Neural cell (in vitro differentiated cells): ENCODE measurements around the gene IKZF2. TPM values are rescaled to one million over a fixed set of nuclear protein-coding genes. Genes with fewer than 3 reads are reported as not detected.

Source experiments
- H2AFZ ChIP-seq: fragments of 200-600, 300-800 bp; sonication (generic), shearing (Covaris generic); 2 replicates; pipeline ENCODE4 v1.6.0; 2014; ENCODE audit warnings: low read depth, mild to moderate bottlenecking, antibody characterized with exemption, low read length, moderate library complexity
- H3F3A ChIP-seq: fragments of 200-600 bp; shearing (Covaris generic); 2 replicates; pipeline ENCODE4 v1.6.1; 2016; ENCODE audit warnings: mild to moderate bottlenecking, moderate library complexity, mixed read lengths, antibody characterized with exemption, low read length; ENCODE audit not compliant: insufficient read depth, poor library complexity, severe bottlenecking
- H3K27ac ChIP-seq: fragments of 200-600, 300-800 bp; sonication (generic), shearing (Covaris generic); 2 replicates; pipeline ENCODE4 v1.5.1; 2014; ENCODE audit warnings: mild to moderate bottlenecking, low read length, moderate library complexity
- H3K27me3 ChIP-seq: fragments of 300-800, 200-600 bp; sonication (generic), shearing (Covaris generic); 2 replicates; pipeline ENCODE4 v1.6.0; 2014; ENCODE audit warnings: mild to moderate bottlenecking, low read depth, low read length, moderate library complexity; ENCODE audit not compliant: insufficient read depth
- H3K36me3 ChIP-seq: fragments of 300-800, 200-600 bp; sonication (generic), shearing (Covaris generic); 2 replicates; pipeline ENCODE4 v1.5.1; 2014; ENCODE audit warnings: mild to moderate bottlenecking, antibody characterized with exemption, low read length, moderate library complexity; ENCODE audit not compliant: insufficient read depth
- H3K4me2 ChIP-seq: fragments of 300-800, 200-600 bp; sonication (generic), shearing (Covaris generic); 2 replicates; pipeline ENCODE4 v1.6.0; 2014; ENCODE audit warnings: mild to moderate bottlenecking, low read length
- H3K4me3 ChIP-seq: fragments of 300-800, 200-600 bp; sonication (generic), shearing (Covaris generic); 2 replicates; pipeline ENCODE4 v1.5.1; 2014; ENCODE audit warnings: mild to moderate bottlenecking, low read length, moderate library complexity
- H3K79me2 ChIP-seq: fragments of 200-600 bp; shearing (Covaris generic); replicated peaks from 2 replicates; pipeline ENCODE4 v1.6.0; 2014; ENCODE audit warnings: mild to moderate bottlenecking, low read length, moderate library complexity; ENCODE audit not compliant: insufficient read depth
- H3K9ac ChIP-seq: fragments of 300-800, 200-600 bp; sonication (generic), shearing (Covaris generic); 2 replicates; pipeline ENCODE4 v1.6.1; 2016; ENCODE audit warnings: mild to moderate bottlenecking, low read length, mixed read lengths
- H3K9me2 ChIP-seq: fragments of 200-600 bp; shearing (Covaris generic); 2 replicates; pipeline ENCODE4 v1.6.1; 2016; ENCODE audit warnings: mild to moderate bottlenecking, low read length, mixed read lengths; ENCODE audit not compliant: insufficient read depth
- H3K9me3 ChIP-seq: fragments of 200-600, 300-800 bp; sonication (generic), shearing (Covaris generic); 2 replicates; pipeline ENCODE4 v1.6.1; 2016; ENCODE audit warnings: mild to moderate bottlenecking, mixed run types, low read length, moderate library complexity, mixed read lengths
- H4K20me1 ChIP-seq: fragments of 200-600 bp; shearing (Covaris generic); 2 replicates; pipeline ENCODE4 v1.6.1; 2016; ENCODE audit warnings: mild to moderate bottlenecking, mixed run types; ENCODE audit not compliant: insufficient read depth
- CTCF ChIP-seq: fragments of 450-650 bp; IDR thresholded peaks from 2 replicates; pipeline ENCODE4 v1.5.1; 2014; ENCODE audit warnings: antibody characterized with exemption, mild to moderate bottlenecking, moderate library complexity; ENCODE audit not compliant: poor library complexity, severe bottlenecking
- EP300 ChIP-seq: fragments of 450-650 bp; conservative IDR thresholded peaks from 2 replicates; pipeline ENCODE4 v1.6.1; 2014; ENCODE audit warnings: antibody characterized with exemption, mild to moderate bottlenecking, moderate library complexity; ENCODE audit not compliant: poor library complexity, severe bottlenecking
- EZH2 ChIP-seq: fragments of 200-600, 300-800 bp; shearing (Covaris generic), sonication (generic); IDR thresholded peaks from 2 replicates; pipeline ENCODE4 v1.6.1; 2014; ENCODE audit warnings: antibody characterized with exemption, low read length, borderline replicate concordance, mild to moderate bottlenecking; ENCODE audit not compliant: insufficient read depth, poor library complexity, severe bottlenecking
- MXI1 ChIP-seq: fragments of 450-650 bp; conservative IDR thresholded peaks from 2 replicates; pipeline ENCODE4 v1.6.1; 2014; ENCODE audit warnings: antibody characterized with exemption, mild to moderate bottlenecking; ENCODE audit not compliant: poor library complexity, severe bottlenecking
- POLR2AphosphoS5 ChIP-seq: IDR thresholded peaks from 2 replicates; pipeline ENCODE4 v1.6.1; 2012
- RAD21 ChIP-seq: fragments of 450-650 bp; conservative IDR thresholded peaks from 2 replicates; pipeline ENCODE4 v1.6.1; 2014; ENCODE audit warnings: antibody characterized with exemption, mild to moderate bottlenecking, moderate library complexity
- SMC3 ChIP-seq: fragments of 450-650 bp; conservative IDR thresholded peaks from 2 replicates; pipeline ENCODE4 v1.6.1; 2014; ENCODE audit warnings: antibody characterized with exemption, mild to moderate bottlenecking, moderate library complexity; ENCODE audit not compliant: poor library complexity
- TAF1 ChIP-seq: IDR thresholded peaks from 2 replicates; pipeline ENCODE4 v1.6.1; 2012; ENCODE audit warnings: low read depth
- polyA plus RNA-seq: library from polyadenylated mRNA; depleted of rRNA; stranded (reverse); fragments of >200 nt; gene quantifications from 2 replicates; pipeline ENCODE4 v1.2.3, GENCODE V29; 2014
- TF ChIP-seq, protein P1 (sequence below): IDR thresholded peaks from 2 replicates; pipeline ENCODE4 v1.6.1; 2012; ENCODE audit warnings: borderline replicate concordance

IKZF2 gene
- polyA plus RNA-seq, 1 donor from 2014 or later: 5.6 TPM

DNA sequence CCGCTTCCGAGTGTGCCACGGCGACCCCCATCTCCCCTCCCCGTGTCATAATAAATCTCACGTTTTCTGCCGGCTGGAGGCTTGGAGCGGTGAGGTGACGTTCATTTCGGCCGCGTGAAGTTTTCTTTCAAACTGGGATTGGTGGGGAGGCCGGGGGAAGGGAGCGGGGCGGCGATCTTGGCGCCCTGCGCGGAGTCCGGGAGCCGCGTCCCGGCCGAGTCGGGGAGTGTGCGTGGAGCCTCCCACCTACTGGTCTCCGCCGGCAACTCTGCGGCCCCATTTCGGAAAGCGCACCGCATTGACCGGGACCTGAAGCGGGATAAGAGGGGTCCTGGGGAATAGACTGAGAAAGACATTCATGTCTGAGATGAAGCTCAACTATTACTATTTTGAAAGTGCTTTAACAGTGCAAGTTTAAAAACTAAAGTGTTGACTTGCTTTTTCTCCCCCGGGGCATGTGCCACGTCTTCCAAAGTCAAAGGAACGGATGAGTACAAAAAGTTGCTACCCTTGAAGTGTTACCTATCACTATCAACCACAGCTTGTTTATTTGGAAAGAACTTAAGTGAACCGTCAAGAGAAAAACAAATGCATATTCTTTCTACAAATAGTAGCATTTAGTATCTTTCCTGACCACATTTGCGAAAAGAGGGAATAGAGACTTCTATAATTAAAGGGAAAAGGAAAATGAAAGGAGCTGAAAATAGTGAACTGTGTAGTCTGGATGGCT lies 818 bp upstream of the IKZF2 start:
- Histone ChIP-seq H3K9ac (peak overlapping the region; percentile 61), H3K9me3 (no peaks in the 10 kb centered on the region), H3K36me3 (no peaks in the 10 kb centered on the region), H3K27ac (peak overlapping the region; percentile 49), H3K79me2 (peaks cover 3% of the 10 kb centered on the region), H3K27me3 (no peaks in the 10 kb centered on the region), H3K4me3 (peak overlapping the region; percentile 85), H3F3A (peaks cover 2% of the 10 kb centered on the region), H4K20me1 (no peaks in the 10 kb centered on the region), H2AFZ (peak overlapping the region; percentile 61), H3K9me2 (no peaks in the 10 kb centered on the region), H3K4me2 (peak overlapping the region; percentile 72)
- TF ChIP-seq MXI1: peak; percentile 60
- peak; percentile 64 for TF ChIP-seq SMC3
- TF ChIP-seq EZH2: no peak
- TF ChIP-seq POLR2AphosphoS5: no peak
- TF ChIP-seq, protein P1, sequence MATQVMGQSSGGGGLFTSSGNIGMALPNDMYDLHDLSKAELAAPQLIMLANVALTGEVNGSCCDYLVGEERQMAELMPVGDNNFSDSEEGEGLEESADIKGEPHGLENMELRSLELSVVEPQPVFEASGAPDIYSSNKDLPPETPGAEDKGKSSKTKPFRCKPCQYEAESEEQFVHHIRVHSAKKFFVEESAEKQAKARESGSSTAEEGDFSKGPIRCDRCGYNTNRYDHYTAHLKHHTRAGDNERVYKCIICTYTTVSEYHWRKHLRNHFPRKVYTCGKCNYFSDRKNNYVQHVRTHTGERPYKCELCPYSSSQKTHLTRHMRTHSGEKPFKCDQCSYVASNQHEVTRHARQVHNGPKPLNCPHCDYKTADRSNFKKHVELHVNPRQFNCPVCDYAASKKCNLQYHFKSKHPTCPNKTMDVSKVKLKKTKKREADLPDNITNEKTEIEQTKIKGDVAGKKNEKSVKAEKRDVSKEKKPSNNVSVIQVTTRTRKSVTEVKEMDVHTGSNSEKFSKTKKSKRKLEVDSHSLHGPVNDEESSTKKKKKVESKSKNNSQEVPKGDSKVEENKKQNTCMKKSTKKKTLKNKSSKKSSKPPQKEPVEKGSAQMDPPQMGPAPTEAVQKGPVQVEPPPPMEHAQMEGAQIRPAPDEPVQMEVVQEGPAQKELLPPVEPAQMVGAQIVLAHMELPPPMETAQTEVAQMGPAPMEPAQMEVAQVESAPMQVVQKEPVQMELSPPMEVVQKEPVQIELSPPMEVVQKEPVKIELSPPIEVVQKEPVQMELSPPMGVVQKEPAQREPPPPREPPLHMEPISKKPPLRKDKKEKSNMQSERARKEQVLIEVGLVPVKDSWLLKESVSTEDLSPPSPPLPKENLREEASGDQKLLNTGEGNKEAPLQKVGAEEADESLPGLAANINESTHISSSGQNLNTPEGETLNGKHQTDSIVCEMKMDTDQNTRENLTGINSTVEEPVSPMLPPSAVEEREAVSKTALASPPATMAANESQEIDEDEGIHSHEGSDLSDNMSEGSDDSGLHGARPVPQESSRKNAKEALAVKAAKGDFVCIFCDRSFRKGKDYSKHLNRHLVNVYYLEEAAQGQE: no peak
- TF ChIP-seq EP300: no peak
- TF ChIP-seq TAF1: no peak
- TF ChIP-seq RAD21: peak; percentile 54
- TF ChIP-seq CTCF: peak; percentile 45

- TF ChIP-seq TAF1 (no peak), POLR2AphosphoS5 (no peak), EP300 (no peak), CTCF (no peak), SMC3 (no peak), MXI1 (no peak), EZH2 (no peak), RAD21 (no peak)
- TF ChIP-seq, protein P1: no peak
- H3F3A ChIP-seq: peaks cover 2% of the 10 kb centered on the region
- no peaks in the 10 kb centered on the region for H3K27me3 ChIP-seq
- H4K20me1 ChIP-seq: no peaks in the 10 kb centered on the region
- H3K36me3 ChIP-seq: no peaks in the 10 kb centered on the region
- no peaks in the 10 kb centered on the region for H3K9me2 ChIP-seq
- peaks cover 3% of the 10 kb centered on the region for H3K79me2 ChIP-seq
- peak overlapping the region; percentile 75 for H3K4me3 ChIP-seq
- peak overlapping the region; percentile 70 for H3K9ac ChIP-seq
- peak overlapping the region; percentile 83 for H3K4me2 ChIP-seq
- H2AFZ ChIP-seq: no peak overlapping the region
- peak overlapping the region; percentile 86 for H3K27ac ChIP-seq
- no peaks in the 10 kb centered on the region for H3K9me3 ChIP-seq
Observed at GRCh38 chr2:213150315-213151097, 906 bp downstream of the IKZF2 start.
